HCT116 (cell line): ENCODE results near the gene ATP2B1. TPM values are rescaled to one million over a fixed set of nuclear protein-coding genes. Genes with fewer than 3 reads are reported as not detected.

Experiments used
- ATAC-seq: fragments of 200-7000 bp; cut with Tn5 transposase; 2 replicates; pipeline ENCODE4 v1.9.1; 2020; ENCODE audit warnings: mild to moderate bottlenecking, moderate library complexity
- BruUV-seq: library from RNA; stranded (reverse); fragments of 400-500 nt; replicated peaks from 2 replicates; lab custom pipeline; 2021; lab: Mats Ljungman, UMichigan
- CTCF ChIA-PET: fragments of 300-600 bp; sonication (Branson Sonifier 250); formaldehyde crosslinking; loops from one replicate; lab custom pipeline; 2021; ENCODE audit warnings: antibody characterized with exemption; lab: Charles Lee
- POLR2A ChIA-PET: fragments of 300-600, 350-600 bp; sonication (Branson Sonifier 250); formaldehyde crosslinking; loops from one replicate; lab custom pipeline; 2021; ENCODE audit warnings: antibody characterized with exemption; lab: Charles Lee
- RAD21 ChIA-PET, 2 experiments: fragments of 300-600 bp; sonication (Branson Sonifier 250); formaldehyde crosslinking; loops; one replicate each; lab custom pipeline; 2023; ENCODE audit warnings: low total read pairs in 2 of 2; ENCODE audit not compliant: uncharacterized antibody in 2 of 2, unreplicated experiment in 2 of 2, low non-redundant PET in 1 of 2; lab: Charles Lee
- DNase-seq: peaks from one replicate; pipeline ENCODE4 v3.0.0-alpha.2; 2010; ENCODE audit warnings: low read depth, low spot score
- H2AFZ ChIP-seq: fragments of 200-600 bp; shearing (Covaris generic), sonication (generic); 2 replicates; pipeline ENCODE4 v1.6.1; 2017; ENCODE audit warnings: low read depth, mixed run types, mixed read lengths, antibody characterized with exemption, low read length; ENCODE audit not compliant: poor library complexity, severe bottlenecking
- H3K27ac ChIP-seq: 2 replicates; pipeline ENCODE4 v1.5.1; 2012; ENCODE audit warnings: low read depth, low read length
- H3K27me3 ChIP-seq: fragments of 200-600 bp; sonication (generic); 2 replicates; pipeline ENCODE4 v1.6.1; 2016; ENCODE audit warnings: mixed run types, low read length, mixed read lengths; ENCODE audit not compliant: insufficient read depth
- H3K36me3 ChIP-seq, 2 experiments: fragments of 200-500 bp in 1 of 2; fragments of 200-600 bp in 1 of 2; sonication (Bioruptor generic) in 1 of 2; sonication (generic) in 1 of 2; 2 replicates each; pipeline versions ENCODE4 v1.5.1 to v1.6.1; 2014 to 2016; ENCODE audit warnings: low read length in 2 of 2, inconsistent platforms in 1 of 2, mixed read lengths in 1 of 2, mixed run types in 1 of 2; ENCODE audit not compliant: insufficient read depth in 2 of 2, control insufficient read depth in 1 of 2
- H3K4me1 ChIP-seq, 2 experiments: fragments of 200-600 bp in 1 of 2; sonication (generic) in 1 of 2; 2 replicates each; pipeline versions ENCODE4 v1.5.1 to v1.6.1; 2012 to 2017; ENCODE audit warnings: low read length in 2 of 2, inconsistent platforms in 1 of 2, mild to moderate bottlenecking in 1 of 2, mixed read lengths in 1 of 2, mixed run types in 1 of 2, moderate library complexity in 1 of 2; ENCODE audit not compliant: insufficient read depth in 2 of 2, control insufficient read depth in 1 of 2
- H3K4me2 ChIP-seq: fragments of 200-600 bp; sonication (generic); 2 replicates; pipeline ENCODE4 v1.6.1; 2017; ENCODE audit warnings: mixed run types, low read length, mixed read lengths
- H3K4me3 ChIP-seq, 2 experiments: fragments of 200-600 bp in 1 of 2; sonication (generic) in 1 of 2; replicated peaks in 1 of 2; 2 replicates each; pipeline ENCODE4 v1.5.1; 2011 to 2016; ENCODE audit warnings: low read length in 2 of 2, control low read depth in 1 of 2, low read depth in 1 of 2, mild to moderate bottlenecking in 1 of 2, mixed read lengths in 1 of 2, mixed run types in 1 of 2
- H3K79me2 ChIP-seq: fragments of 200-600 bp; sonication (generic); 2 replicates; pipeline ENCODE4 v1.6.1; 2017; ENCODE audit warnings: mild to moderate bottlenecking, mixed run types, low read length, moderate library complexity, mixed read lengths; ENCODE audit not compliant: insufficient read depth
- H3K9ac ChIP-seq: fragments of 200-600 bp; sonication (generic); 2 replicates; pipeline ENCODE4 v1.6.1; 2016; ENCODE audit warnings: low read length, mixed read lengths
- H3K9me2 ChIP-seq: fragments of 200-600 bp; sonication (generic), shearing (Covaris generic); 2 replicates; pipeline ENCODE4 v1.6.1; 2017; ENCODE audit warnings: mixed run types, mild to moderate bottlenecking, moderate library complexity; ENCODE audit not compliant: insufficient read depth
- H3K9me3 ChIP-seq, 2 experiments: fragments of 200-500 bp in 1 of 2; fragments of 200-600 bp in 1 of 2; sonication (Bioruptor generic) in 1 of 2; sonication (generic) in 1 of 2; 2 replicates each; pipeline ENCODE4 v1.6.1; 2014 to 2017; ENCODE audit warnings: low read length in 2 of 2, mixed read lengths in 2 of 2, inconsistent platforms in 1 of 2, low read depth in 1 of 2, mild to moderate bottlenecking in 1 of 2, mixed run types in 1 of 2, moderate library complexity in 1 of 2; ENCODE audit not compliant: control insufficient read depth in 1 of 2, insufficient read depth in 1 of 2
- H4K20me1 ChIP-seq: fragments of 200-600 bp; sonication (generic), shearing (Covaris generic); 2 replicates; pipeline ENCODE4 v1.6.1; 2017; ENCODE audit warnings: mixed run types, mild to moderate bottlenecking, moderate library complexity; ENCODE audit not compliant: insufficient read depth
- CEBPB ChIP-seq: IDR thresholded peaks from 2 replicates; pipeline ENCODE4 v1.6.1; 2012; ENCODE audit warnings: low read depth
- EGR1 ChIP-seq: IDR thresholded peaks from 2 replicates; pipeline ENCODE4 v1.6.1; 2012; ENCODE audit warnings: low read depth
- EZH2 ChIP-seq: fragments of 200-600 bp; sonication (generic); IDR thresholded peaks from 2 replicates; pipeline ENCODE4 v1.6.1; 2017; ENCODE audit warnings: antibody characterized with exemption, mixed run types
- EZH2phosphoT487 ChIP-seq: fragments of 200-600 bp; IDR thresholded peaks from 2 replicates; pipeline ENCODE4 v1.6.1; 2018; ENCODE audit warnings: antibody characterized with exemption, borderline replicate concordance
- FOSL1 ChIP-seq: IDR thresholded peaks from 2 replicates; pipeline ENCODE4 v1.6.1; 2012; ENCODE audit warnings: low read depth
- JUND ChIP-seq: IDR thresholded peaks from 2 replicates; pipeline ENCODE4 v1.6.1; 2012
- POLR2A ChIP-seq: IDR thresholded peaks from 2 replicates; pipeline ENCODE4 v1.7.0; 2011; ENCODE audit warnings: borderline replicate concordance; ENCODE audit not compliant: insufficient read depth, insufficient read length; ENCODE audit errors: extremely low read depth
- RAD21 ChIP-seq: IDR thresholded peaks from 2 replicates; pipeline ENCODE4 v1.6.1; 2012; ENCODE audit warnings: low read depth, mild to moderate bottlenecking
- SP1 ChIP-seq: IDR thresholded peaks from 2 replicates; pipeline ENCODE4 v1.6.1; 2012; ENCODE audit warnings: low read depth
- SRF ChIP-seq: IDR thresholded peaks from 2 replicates; pipeline ENCODE4 v1.6.1; 2012; ENCODE audit warnings: low read depth
- ZFX ChIP-seq: fragments of 450-650 bp; IDR thresholded peaks from 2 replicates; pipeline ENCODE4 v1.6.1; 2017
- intact Hi-C: fragments of 100-400 bp; cut with micrococcal nuclease; formaldehyde crosslinking; loops from 2 replicates; pipeline ENCODE4 v1.10.0; 2022
- total RNA-seq: library from RNA; stranded (reverse); gene quantifications from one replicate; pipeline ENCODE4 v1.2.1, GENCODE V29; 2021; ENCODE audit not compliant: unreplicated experiment
- TF ChIP-seq, protein P1 (sequence below): IDR thresholded peaks from 2 replicates; pipeline ENCODE4 v1.6.1; 2011; ENCODE audit warnings: mild to moderate bottlenecking, low read length, moderate library complexity; ENCODE audit not compliant: insufficient replicate concordance; ENCODE audit errors: extremely low read depth
- TF ChIP-seq, protein P2 (sequence below): IDR thresholded peaks from 2 replicates; pipeline ENCODE4 v1.6.1; 2012

Gene ATP2B1
- total RNA-seq, 1 experiment from 2014 or later: 62.4 TPM

DNA sequence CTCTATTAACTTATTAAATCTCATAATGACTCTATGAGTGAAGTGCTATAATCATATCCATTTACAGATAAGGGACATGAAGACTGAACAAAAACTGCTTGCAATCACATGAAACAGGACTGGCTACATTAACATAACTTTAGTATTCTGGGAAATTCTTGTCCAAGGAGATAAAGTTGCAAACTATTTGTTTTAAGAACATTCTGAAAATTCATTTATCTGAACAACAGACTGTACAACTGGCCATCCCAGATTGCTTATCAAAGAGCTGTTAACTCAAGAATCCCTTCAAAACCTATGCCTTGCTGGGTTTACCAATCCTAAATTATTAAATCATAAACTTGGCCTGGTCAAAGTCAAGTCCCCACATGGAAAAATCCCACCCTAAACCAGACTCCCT, 143.6 kb downstream of the ATP2B1 start:
- Histone ChIP-seq H3K79me2 (no peaks in the 10 kb centered on the region), H3K4me1 (no peaks in the 10 kb centered on the region), H3K27me3 (no peaks in the 10 kb centered on the region), H3K4me2 (no peak overlapping the region), H3K4me3 (no peak overlapping the region), H2AFZ (no peak overlapping the region), H4K20me1 (no peaks in the 10 kb centered on the region), H3K27ac (no peak overlapping the region), H3K9ac (no peak overlapping the region), H3K9me3 (no peaks in the 10 kb centered on the region), H3K9me2 (no peaks in the 10 kb centered on the region), H3K36me3 (no peaks in the 10 kb centered on the region)
- ChIA-PET RAD21 (no interaction called here), POLR2A (no interaction called here), CTCF (no interaction called here)
- intact Hi-C loops: no loop called here
- ATAC-seq (no peak), DNase-seq (no peak)
- no peak for TF ChIP-seq FOSL1
- TF ChIP-seq JUND: no peak
- TF ChIP-seq, protein P1, sequence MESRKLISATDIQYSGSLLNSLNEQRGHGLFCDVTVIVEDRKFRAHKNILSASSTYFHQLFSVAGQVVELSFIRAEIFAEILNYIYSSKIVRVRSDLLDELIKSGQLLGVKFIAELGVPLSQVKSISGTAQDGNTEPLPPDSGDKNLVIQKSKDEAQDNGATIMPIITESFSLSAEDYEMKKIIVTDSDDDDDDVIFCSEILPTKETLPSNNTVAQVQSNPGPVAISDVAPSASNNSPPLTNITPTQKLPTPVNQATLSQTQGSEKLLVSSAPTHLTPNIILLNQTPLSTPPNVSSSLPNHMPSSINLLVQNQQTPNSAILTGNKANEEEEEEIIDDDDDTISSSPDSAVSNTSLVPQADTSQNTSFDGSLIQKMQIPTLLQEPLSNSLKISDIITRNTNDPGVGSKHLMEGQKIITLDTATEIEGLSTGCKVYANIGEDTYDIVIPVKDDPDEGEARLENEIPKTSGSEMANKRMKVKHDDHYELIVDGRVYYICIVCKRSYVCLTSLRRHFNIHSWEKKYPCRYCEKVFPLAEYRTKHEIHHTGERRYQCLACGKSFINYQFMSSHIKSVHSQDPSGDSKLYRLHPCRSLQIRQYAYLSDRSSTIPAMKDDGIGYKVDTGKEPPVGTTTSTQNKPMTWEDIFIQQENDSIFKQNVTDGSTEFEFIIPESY: no peak
- no peak for TF ChIP-seq SRF
- no peak for TF ChIP-seq SP1
- no peak for TF ChIP-seq POLR2A
- TF ChIP-seq CEBPB: no peak
- TF ChIP-seq EZH2phosphoT487: no peak
- no peak for TF ChIP-seq RAD21
- TF ChIP-seq EGR1: no peak
- no peak for TF ChIP-seq EZH2
- TF ChIP-seq, protein P2, sequence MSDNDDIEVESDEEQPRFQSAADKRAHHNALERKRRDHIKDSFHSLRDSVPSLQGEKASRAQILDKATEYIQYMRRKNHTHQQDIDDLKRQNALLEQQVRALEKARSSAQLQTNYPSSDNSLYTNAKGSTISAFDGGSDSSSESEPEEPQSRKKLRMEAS: no peak
- no peak for TF ChIP-seq ZFX
- BruUV-seq: no TSS peak
